Lung (tissue), 12 donors: Measurements from ENCODE around the gene ITGB1. TPM values are rescaled to one million over a fixed set of nuclear protein-coding genes. Genes with fewer than 3 reads are reported as not detected.

ENCODE experiments used
- ATAC-seq: fragments of 200-7000 bp; cut with Tn5 transposase; one replicate; pipeline ENCODE4 v1.9.1; 2020; ENCODE audit warnings: moderate number of reproducible peaks; ENCODE audit not compliant: insufficient read depth, low FRiP score
- DNase-seq, 3 donors: peaks; one replicate each; pipeline ENCODE4 v3.0.0-alpha.2; 2013 to 2017
- H3K27ac ChIP-seq, 2 donors: one replicate each; pipeline ENCODE4 v1.5.1; 2013; ENCODE audit warnings: mild to moderate bottlenecking in 2 of 2, moderate library complexity in 2 of 2, control low read depth in 1 of 2, inconsistent platforms in 1 of 2, low read depth in 1 of 2, low read length in 1 of 2
- H3K27me3 ChIP-seq, 3 donors: one replicate each; pipeline ENCODE4 v1.5.1; 2013; ENCODE audit warnings: low read length in 2 of 3; ENCODE audit not compliant: control insufficient read depth in 3 of 3, insufficient read depth in 3 of 3
- H3K36me3 ChIP-seq, 4 donors: one replicate each; pipeline ENCODE4 v1.5.1; 2013; ENCODE audit warnings: low read length in 4 of 4, mild to moderate bottlenecking in 1 of 4, moderate library complexity in 1 of 4; ENCODE audit not compliant: control insufficient read depth in 4 of 4, insufficient read depth in 4 of 4
- H3K4me1 ChIP-seq, 5 donors: one replicate each; pipeline ENCODE4 v1.5.1; 2013; ENCODE audit warnings: low read length in 5 of 5, mild to moderate bottlenecking in 2 of 5, moderate library complexity in 1 of 5; ENCODE audit not compliant: control insufficient read depth in 5 of 5, insufficient read depth in 5 of 5
- H3K4me3 ChIP-seq: one replicate; pipeline ENCODE4 v1.5.1; 2013; ENCODE audit warnings: mild to moderate bottlenecking, control low read depth, moderate library complexity
- H3K9ac ChIP-seq, 2 donors: one replicate each; pipeline ENCODE4 v1.5.1; 2013; ENCODE audit warnings: low read length in 2 of 2, control low read depth in 1 of 2; ENCODE audit not compliant: insufficient read depth in 1 of 2
- H3K9me3 ChIP-seq, 4 donors: one replicate each; pipeline ENCODE4 v1.5.1; 2013; ENCODE audit warnings: low read length in 3 of 4, mild to moderate bottlenecking in 1 of 4, moderate library complexity in 1 of 4; ENCODE audit not compliant: control insufficient read depth in 4 of 4, insufficient read depth in 3 of 4
- CTCF ChIP-seq: IDR thresholded peaks from 2 replicates; pipeline ENCODE4 v1.5.1; 2012; ENCODE audit warnings: mild to moderate bottlenecking; ENCODE audit errors: control extremely low read depth, extremely low read depth
- WGBS, 2 donors: extraction: QIAGEN DNeasy Blood & Tissue Kit; methylation state at CpG; one replicate each; pipeline ENCODE4 v1.1.7; 2013; 5-methylcytosine and 5-hydroxymethylcytosine counted together
- polyA plus RNA-seq, 2 donors: library from polyadenylated mRNA; stranded (reverse); fragments of 200-250 nt; gene quantifications; one replicate each; pipeline ENCODE4 v1.2.1, GENCODE V29; 2013
- total RNA-seq, 2 donors: library from RNA; depleted of rRNA in 1 of 2; stranded (reverse); fragments of >200 nt in 1 of 2; gene quantifications; one replicate each; pipeline ENCODE4 v1.2.1, GENCODE V29; 2014 to 2021
- donor health status: control.
- donor health status: control.
- donor health status: Bipolar disorder and iron deficiency.
- donor health status: healthy.
- donor health status: DM: yes; HTN: yes; CAD: no.

Gene ITGB1
- total and polyA plus RNA-seq, 4 donors: 105 to 445 (median 333) TPM

GRCh38 chr10:32889631-32890212, 68.3 kb downstream of the ITGB1 start:
- H3K27ac ChIP-seq: no peak overlapping the region
- no peak overlapping the region for H3K4me3 ChIP-seq
- H3K27me3 ChIP-seq: no peaks in the 10 kb centered on the region
- no peak for DNase-seq
- H3K9me3 ChIP-seq: no peaks in the 10 kb centered on the region
- no peak for ATAC-seq
- 93 to 100% methylated on average over 1 of the region's 1 CpG for WGBS, 2 donors
- no peak for TF ChIP-seq CTCF
- H3K9ac ChIP-seq: no peak overlapping the region
- no peaks in the 10 kb centered on the region for H3K4me1 ChIP-seq
- H3K36me3 ChIP-seq: no peaks in the 10 kb centered on the region

GRCh38 chr10:32888161-32888927, 69.7 kb downstream of the ITGB1 start:
- DNase-seq: no peak
- ATAC-seq: no peak
- Histone ChIP-seq H3K4me3 (no peak overlapping the region), H3K36me3 (no peaks in the 10 kb centered on the region), H3K27ac (no peak overlapping the region), H3K27me3 (no peaks in the 10 kb centered on the region), H3K9me3 (no peaks in the 10 kb centered on the region), H3K4me1 (no peaks in the 10 kb centered on the region), H3K9ac (no peak overlapping the region)
- 93% methylated on average over 11 of the region's 11 CpGs for WGBS, 2 donors
- TF ChIP-seq CTCF: no peak

- ATAC-seq (no peak), DNase-seq (no peak)
- no peak for TF ChIP-seq CTCF
- no peak overlapping the region for H3K4me3 ChIP-seq
- no peaks in the 10 kb centered on the region for H3K4me1 ChIP-seq
- WGBS, 2 donors: 86 to 87% methylated on average over 7 of the region's 7 CpGs
- no peaks in the 10 kb centered on the region for H3K36me3 ChIP-seq
- H3K27me3 ChIP-seq: no peaks in the 10 kb centered on the region
- H3K27ac ChIP-seq: no peak overlapping the region
- H3K9ac ChIP-seq: no peak overlapping the region
- no peaks in the 10 kb centered on the region for H3K9me3 ChIP-seq
Measured at GRCh38 chr10:32887481-32887880, 70.5 kb downstream of the ITGB1 start.
